DOHH2 (cell line): Measurements from ENCODE around the gene NPPA.

Source experiments
- H3F3A ChIP-seq: fragments of 200-600 bp; sonication (generic), shearing (Covaris generic); 2 replicates; pipeline ENCODE4 v1.6.0; 2016; ENCODE audit warnings: antibody characterized with exemption, mild to moderate bottlenecking; ENCODE audit not compliant: control insufficient read depth, insufficient read depth
- H3K27ac ChIP-seq: fragments of 200-600 bp; sonication (generic); 2 replicates; pipeline ENCODE4 v1.5.1; 2014; ENCODE audit warnings: low read depth, mild to moderate bottlenecking, low read length, moderate library complexity
- H3K27me3 ChIP-seq: fragments of 200-600 bp; sonication (generic); 2 replicates; pipeline ENCODE4 v1.6.1; 2014; ENCODE audit warnings: mild to moderate bottlenecking, low read length, mixed read lengths; ENCODE audit not compliant: control insufficient read depth
- H3K36me3 ChIP-seq: fragments of 200-600 bp; sonication (generic); 2 replicates; pipeline ENCODE4 v1.6.1; 2014; ENCODE audit warnings: mild to moderate bottlenecking, low read length, moderate library complexity, mixed read lengths; ENCODE audit not compliant: control insufficient read depth
- H3K4me1 ChIP-seq: fragments of 200-600 bp; sonication (generic); 2 replicates; pipeline ENCODE4 v1.6.1; 2014; ENCODE audit warnings: mild to moderate bottlenecking, low read length, mixed read lengths; ENCODE audit not compliant: control insufficient read depth
- H3K4me2 ChIP-seq: fragments of 200-600 bp; sonication (generic); 2 replicates; pipeline ENCODE4 v1.6.0; 2014; ENCODE audit warnings: mild to moderate bottlenecking, low read length, moderate library complexity
- H3K4me3 ChIP-seq: fragments of 200-600 bp; sonication (generic); 2 replicates; pipeline ENCODE4 v1.5.1; 2014; ENCODE audit warnings: mild to moderate bottlenecking, low read length, mixed read lengths
- H3K79me2 ChIP-seq: fragments of 200-600 bp; sonication (generic); 2 replicates; pipeline ENCODE4 v1.6.1; 2014; ENCODE audit warnings: mild to moderate bottlenecking, low read length, mixed read lengths; ENCODE audit not compliant: control insufficient read depth
- H3K9me2 ChIP-seq: fragments of 200-600 bp; sonication (generic); replicated peaks from 2 replicates; pipeline ENCODE4 v1.6.1; 2014; ENCODE audit warnings: mild to moderate bottlenecking, low read length, mixed read lengths; ENCODE audit not compliant: control insufficient read depth
- H3K9me3 ChIP-seq: fragments of 200-600 bp; sonication (generic); 2 replicates; pipeline ENCODE4 v1.6.1; 2014; ENCODE audit warnings: antibody characterized with exemption, low read length, mixed read lengths; ENCODE audit not compliant: control insufficient read depth, insufficient read depth
- H4K20me1 ChIP-seq: fragments of 200-600 bp; sonication (generic); 2 replicates; pipeline ENCODE4 v1.6.0; 2014; ENCODE audit warnings: low read depth, mild to moderate bottlenecking, antibody characterized with exemption, low read length, moderate library complexity; ENCODE audit not compliant: control insufficient read depth, insufficient read depth
- EZH2phosphoT487 ChIP-seq: fragments of 200-600 bp; sonication (generic); IDR thresholded peaks from 2 replicates; pipeline ENCODE4 v1.6.1; 2017; ENCODE audit warnings: borderline replicate concordance, mild to moderate bottlenecking, antibody characterized with exemption, low read length, moderate library complexity, mixed read lengths
- TF ChIP-seq, protein P1 (sequence below): fragments of 200-600 bp; sonication (generic); IDR thresholded peaks from one replicate; pipeline ENCODE4 v1.5.1; 2014; ENCODE audit warnings: antibody characterized with exemption, mild to moderate bottlenecking, low read depth, low read length; ENCODE audit not compliant: poor library complexity, severe bottlenecking

The NPPA gene

GRCh38 chr1:11856698-11857097, 9.1 kb upstream of the NPPA start:
- no peaks in the 10 kb centered on the region for H3F3A ChIP-seq
- H3K27ac ChIP-seq = no peak overlapping the region
- no peaks in the 10 kb centered on the region for H3K36me3 ChIP-seq
- H3K4me2 ChIP-seq = no peak overlapping the region
- H3K27me3 ChIP-seq = peaks cover 56% of the 10 kb centered on the region
- no peaks in the 10 kb centered on the region for H3K9me3 ChIP-seq
- no peaks in the 10 kb centered on the region for H4K20me1 ChIP-seq
- TF ChIP-seq EZH2phosphoT487 = no peak
- TF ChIP-seq, protein P1, sequence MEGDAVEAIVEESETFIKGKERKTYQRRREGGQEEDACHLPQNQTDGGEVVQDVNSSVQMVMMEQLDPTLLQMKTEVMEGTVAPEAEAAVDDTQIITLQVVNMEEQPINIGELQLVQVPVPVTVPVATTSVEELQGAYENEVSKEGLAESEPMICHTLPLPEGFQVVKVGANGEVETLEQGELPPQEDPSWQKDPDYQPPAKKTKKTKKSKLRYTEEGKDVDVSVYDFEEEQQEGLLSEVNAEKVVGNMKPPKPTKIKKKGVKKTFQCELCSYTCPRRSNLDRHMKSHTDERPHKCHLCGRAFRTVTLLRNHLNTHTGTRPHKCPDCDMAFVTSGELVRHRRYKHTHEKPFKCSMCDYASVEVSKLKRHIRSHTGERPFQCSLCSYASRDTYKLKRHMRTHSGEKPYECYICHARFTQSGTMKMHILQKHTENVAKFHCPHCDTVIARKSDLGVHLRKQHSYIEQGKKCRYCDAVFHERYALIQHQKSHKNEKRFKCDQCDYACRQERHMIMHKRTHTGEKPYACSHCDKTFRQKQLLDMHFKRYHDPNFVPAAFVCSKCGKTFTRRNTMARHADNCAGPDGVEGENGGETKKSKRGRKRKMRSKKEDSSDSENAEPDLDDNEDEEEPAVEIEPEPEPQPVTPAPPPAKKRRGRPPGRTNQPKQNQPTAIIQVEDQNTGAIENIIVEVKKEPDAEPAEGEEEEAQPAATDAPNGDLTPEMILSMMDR = no peak
- H3K4me3 ChIP-seq = no peak overlapping the region
- no peaks in the 10 kb centered on the region for H3K79me2 ChIP-seq
- H3K9me2 ChIP-seq = no peaks in the 10 kb centered on the region
- H3K4me1 ChIP-seq = peaks cover 4% of the 10 kb centered on the region; the same call in 1 of the 2 replicates

- H3K36me3 ChIP-seq = no peaks in the 10 kb centered on the region
- peaks cover 43% of the 10 kb centered on the region for H3K27me3 ChIP-seq
- no peaks in the 10 kb centered on the region; the same call in 1 of the 2 replicates for H3F3A ChIP-seq
- no peaks in the 10 kb centered on the region for H4K20me1 ChIP-seq
- no peak overlapping the region for H3K27ac ChIP-seq
- no peaks in the 10 kb centered on the region for H3K79me2 ChIP-seq
- H3K9me2 ChIP-seq = no peaks in the 10 kb centered on the region
- no peak overlapping the region for H3K4me3 ChIP-seq
- TF ChIP-seq EZH2phosphoT487 = no peak
- TF ChIP-seq, protein P1 = no peak
- H3K4me1 ChIP-seq = peaks cover 6% of the 10 kb centered on the region; the same call in 1 of the 2 replicates
- no peaks in the 10 kb centered on the region for H3K9me3 ChIP-seq
- H3K4me2 ChIP-seq = no peak overlapping the region
These were observed 7.8 kb upstream of the NPPA start for GRCh38 chr1:11855430-11855829.

DNA sequence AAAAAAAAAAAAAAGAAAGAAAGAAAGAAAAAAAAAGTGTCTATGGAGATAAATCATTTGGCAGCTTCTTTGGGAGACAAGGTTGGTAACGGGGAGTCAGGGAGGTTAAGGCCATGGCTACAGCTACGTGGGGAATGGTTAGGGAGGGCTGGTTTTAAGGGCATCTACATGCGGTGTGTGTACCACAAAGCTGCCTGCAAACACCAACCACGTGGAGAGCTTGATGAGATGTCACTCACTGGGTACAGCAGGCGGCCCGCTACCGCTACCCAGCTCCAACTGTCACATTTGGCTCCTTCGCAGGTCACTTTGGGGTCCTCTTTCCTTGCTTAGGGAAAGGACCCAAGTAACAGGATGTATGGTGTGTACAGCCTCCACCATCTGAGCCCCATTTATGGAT, 6.9 kb upstream of the NPPA start:
- TF ChIP-seq EZH2phosphoT487 = no peak
- TF ChIP-seq, protein P1 = no peak
- Histone ChIP-seq H3K27ac (no peak overlapping the region), H4K20me1 (no peaks in the 10 kb centered on the region; the same call in 1 of the 2 replicates), H3K27me3 (peaks cover 35% of the 10 kb centered on the region), H3K4me1 (peaks cover 9% of the 10 kb centered on the region; the same call in 1 of the 2 replicates), H3K9me2 (no peaks in the 10 kb centered on the region), H3K79me2 (no peaks in the 10 kb centered on the region), H3F3A (no peaks in the 10 kb centered on the region; the same call in 1 of the 2 replicates), H3K36me3 (no peaks in the 10 kb centered on the region), H3K4me2 (no peak overlapping the region), H3K4me3 (no peak overlapping the region), H3K9me3 (no peaks in the 10 kb centered on the region)

GRCh38 chr1:11851180-11851579, 3.6 kb upstream of the NPPA start:
- Histone ChIP-seq H3K4me2 (no peak overlapping the region), H3K79me2 (no peaks in the 10 kb centered on the region), H3K36me3 (peaks cover 10% of the 10 kb centered on the region), H3K9me2 (no peaks in the 10 kb centered on the region), H3K27ac (no peak overlapping the region), H3K27me3 (peaks cover 6% of the 10 kb centered on the region), H3K4me3 (no peak overlapping the region), H3K4me1 (peaks cover 27% of the 10 kb centered on the region), H4K20me1 (no peaks in the 10 kb centered on the region; the same call in 1 of the 2 replicates), H3K9me3 (no peaks in the 10 kb centered on the region), H3F3A (no peaks in the 10 kb centered on the region; the same call in 1 of the 2 replicates)
- TF ChIP-seq, protein P1 = no peak
- no peak for TF ChIP-seq EZH2phosphoT487
